SK-N-SH treated with all-trans-retinoic acid at 6 μM for 48 hours (cell line): Measurements from ENCODE around the gene IL17B.

Source experiments
- ATAC-seq: fragments of 200-7000 bp; cut with Tn5 transposase; 3 replicates; pipeline ENCODE4 v1.9.1; 2020; ENCODE audit warnings: mild to moderate bottlenecking, moderate library complexity
- ARNTL ChIP-seq: fragments of 450-650 bp; formaldehyde crosslinking; IDR thresholded peaks from 2 replicates; pipeline ENCODE4 v1.5.0; 2020; ENCODE audit warnings: low read depth, mild to moderate bottlenecking, moderate library complexity, borderline replicate concordance
- BACH2 ChIP-seq: fragments of 250-450 bp; sonication (Bioruptor Pico); IDR thresholded peaks from 2 replicates; pipeline ENCODE4 v1.9.0; 2021; ENCODE audit warnings: mild to moderate bottlenecking, borderline replicate concordance
- CSRNP3 ChIP-seq: fragments of 250-450 bp; sonication (Bioruptor Pico); IDR thresholded peaks from 2 replicates; pipeline ENCODE4 v1.5.1; 2021; ENCODE audit warnings: mild to moderate bottlenecking, moderate library complexity
- ESRRG ChIP-seq: fragments of 250-450 bp; sonication (Bioruptor Pico); IDR thresholded peaks from 2 replicates; pipeline ENCODE4 v1.6.1; 2021; ENCODE audit warnings: mild to moderate bottlenecking
- GLIS3 ChIP-seq: fragments of 250-450 bp; sonication (Bioruptor Pico); IDR thresholded peaks from 2 replicates; pipeline ENCODE4 v1.5.0; 2020; ENCODE audit warnings: mild to moderate bottlenecking, moderate library complexity
- ISL1 ChIP-seq: fragments of 250-450 bp; sonication (Bioruptor Pico); IDR thresholded peaks from 2 replicates; pipeline ENCODE4 v2.1.2; 2022; ENCODE audit warnings: mild to moderate bottlenecking, moderate library complexity
- OSR1 ChIP-seq: fragments of 250-450 bp; sonication (Bioruptor Pico); IDR thresholded peaks from 2 replicates; pipeline ENCODE4 v1.8.0; 2022; ENCODE audit warnings: moderate library complexity, mild to moderate bottlenecking, inconsistent platforms
- PATZ1 ChIP-seq: fragments of 250-450 bp; sonication (Bioruptor Pico); IDR thresholded peaks from 2 replicates; pipeline ENCODE4 v1.8.0; 2020; ENCODE audit warnings: mild to moderate bottlenecking, moderate library complexity, borderline replicate concordance
- POU6F1 ChIP-seq: fragments of 250-450 bp; sonication (Bioruptor Pico); IDR thresholded peaks from 2 replicates; pipeline ENCODE4 v1.8.0; 2021; ENCODE audit warnings: low read depth, mild to moderate bottlenecking, moderate library complexity, borderline replicate concordance
- PPARA ChIP-seq: fragments of 250-450 bp; sonication (Bioruptor Pico); IDR thresholded peaks from 2 replicates; pipeline ENCODE4 v1.5.0; 2020; ENCODE audit warnings: mild to moderate bottlenecking, borderline replicate concordance
- RARB ChIP-seq: fragments of 250-450 bp; sonication (Bioruptor Pico); IDR thresholded peaks from 2 replicates; pipeline ENCODE4 v1.8.0; 2021; ENCODE audit warnings: mild to moderate bottlenecking, moderate library complexity
- SNAI2 ChIP-seq: fragments of 250-450 bp; sonication (Bioruptor Pico); IDR thresholded peaks from 2 replicates; pipeline ENCODE4 v1.5.0; 2020; ENCODE audit warnings: mild to moderate bottlenecking, moderate library complexity
- TOX ChIP-seq: fragments of 250-450 bp; sonication (Bioruptor Pico); IDR thresholded peaks from 2 replicates; pipeline ENCODE4 v1.8.0; 2021; ENCODE audit warnings: mild to moderate bottlenecking, moderate library complexity, borderline replicate concordance
- TSHZ2 ChIP-seq: fragments of 250-450 bp; sonication (Bioruptor Pico); IDR thresholded peaks from 2 replicates; pipeline ENCODE4 v1.5.0; 2020; ENCODE audit warnings: mild to moderate bottlenecking, moderate library complexity
- ZFP3 ChIP-seq: fragments of 250-450 bp; sonication (Bioruptor Pico); IDR thresholded peaks from 2 replicates; pipeline ENCODE4 v1.5.0; 2020; ENCODE audit warnings: mild to moderate bottlenecking, moderate library complexity
- ZFP30 ChIP-seq: fragments of 450-650 bp; formaldehyde crosslinking; IDR thresholded peaks from 2 replicates; pipeline ENCODE4 v1.5.0; 2022; ENCODE audit warnings: mild to moderate bottlenecking, moderate library complexity
- ZNF565 ChIP-seq: fragments of 450-650 bp; formaldehyde crosslinking; conservative IDR thresholded peaks from 2 replicates; pipeline ENCODE4 v1.5.0; 2020; ENCODE audit warnings: low read depth, mild to moderate bottlenecking, moderate library complexity
- ZNF70 ChIP-seq: fragments of 450-650 bp; formaldehyde crosslinking; IDR thresholded peaks from 2 replicates; pipeline ENCODE4 v1.5.0; 2020; ENCODE audit warnings: mild to moderate bottlenecking, moderate library complexity
- ZNF8 ChIP-seq: fragments of 450-650 bp; formaldehyde crosslinking; IDR thresholded peaks from 2 replicates; pipeline ENCODE4 v1.5.0; 2020; ENCODE audit warnings: mild to moderate bottlenecking, moderate library complexity

Gene IL17B

GRCh38 chr5:149345147-149345891, 33.8 kb downstream of the IL17B start, which contains the start of gene GRPEL2 (continued):
- TF ChIP-seq SNAI2 = no peak
- 0 out of 2 replicates have a peak, but pooled peaks have one; percentile 25 for TF ChIP-seq POU6F1 (CRISPR knock-in tag)
- 0 out of 2 replicates have a peak, but pooled peaks have one; percentile 11 for TF ChIP-seq ESRRG (CRISPR knock-in tag)
- no peak for TF ChIP-seq BACH2 (CRISPR knock-in tag)

GRCh38 chr5:149344151-149344550, 34.9 kb downstream of the IL17B start:
- ATAC-seq = no peak
- no peak for TF ChIP-seq ZFP30 (CRISPR knock-in tag)
- TF ChIP-seq ISL1 = no peak
- TF ChIP-seq ZFP3 (CRISPR knock-in tag) = no peak
- TF ChIP-seq OSR1 = no peak
- TF ChIP-seq PATZ1 (CRISPR knock-in tag) = no peak
- TF ChIP-seq GLIS3 (CRISPR knock-in tag) = no peak

GRCh38 chr5:149341876-149342275, 37.2 kb downstream of the IL17B start:
- no peak for ATAC-seq
- TF ChIP-seq ZNF70 (CRISPR knock-in tag) (no peak), ZFP30 (CRISPR knock-in tag) (no peak), ISL1 (no peak), ZFP3 (CRISPR knock-in tag) (no peak), ARNTL (CRISPR knock-in tag) (no peak), CSRNP3 (CRISPR knock-in tag) (no peak), ZNF8 (CRISPR knock-in tag) (no peak), PPARA (CRISPR knock-in tag) (no peak), OSR1 (no peak), RARB (CRISPR knock-in tag) (no peak), TOX (CRISPR knock-in tag) (no peak), ZNF565 (no peak)

- no peak for ATAC-seq
- no peak for TF ChIP-seq SNAI2
- no peak for TF ChIP-seq CSRNP3 (CRISPR knock-in tag)
- TF ChIP-seq ZFP30 (CRISPR knock-in tag) = no peak
- TF ChIP-seq POU6F1 (CRISPR knock-in tag) = no peak
- no peak for TF ChIP-seq PPARA (CRISPR knock-in tag)
- no peak for TF ChIP-seq TSHZ2 (CRISPR knock-in tag)
- TF ChIP-seq ZNF8 (CRISPR knock-in tag) = no peak
- no peak for TF ChIP-seq BACH2 (CRISPR knock-in tag)
Observed at GRCh38 chr5:149340920-149341319, 38.2 kb downstream of the IL17B start.
